ENCODE data around the gene PAQR5. TPM values are rescaled to one million over a fixed set of nuclear protein-coding genes. Genes with fewer than 3 reads are reported as not detected.
A peak's percentile ranks its signal among the peaks of the same experiment; 100 is the strongest.

PAQR5 gene
- total and polyA plus RNA-seq, 9 of the 15 experiments (the other 6 are each of a cell fraction or from before 2014, with no cell fraction given), result 0.04 to 0.08 TPM; not detected in 7

GRCh38 chr15:69452692-69453521 is 154.2 kb downstream of the PAQR5 start, which contains the start of gene RPLP1 (continued):
- TF ChIP-seq USF2 (CRISPR knock-in tag; IDR thresholded peaks at IDR 0.05) (peak; percentile 45), FOXA3 (CRISPR knock-in tag; conservative IDR thresholded peaks at IDR 0.05 in 1 of 2, IDR thresholded peaks at IDR 0.05 in 1 of 2) (no peak), POU5F1 (IDR thresholded peaks at IDR 0.05; ENCODE audit: borderline replicate concordance, low read depth, low read length, partially characterized antibody) (no peak), CREBBP (IDR thresholded peaks at IDR 0.05; ENCODE audit: low read depth, low read length) (no peak), KDM2B (CRISPR knock-in tag; IDR thresholded peaks at IDR 0.05) (no peak), EGR1 (conservative IDR thresholded peaks at IDR 0.05) (0 out of 2 replicates have a peak, but pooled peaks have one; percentile 25), ZNF584 (CRISPR knock-in tag; IDR thresholded peaks at IDR 0.05; ENCODE audit: low read depth) (no peak), ZNF175 (CRISPR knock-in tag; IDR thresholded peaks at IDR 0.05; ENCODE audit: low read depth) (no peak; the same call in 1 of the 2 replicates), ZNF324 (CRISPR knock-in tag; IDR thresholded peaks at IDR 0.05) (no peak), SIN3A (IDR thresholded peaks at IDR 0.05; ENCODE audit: borderline replicate concordance in 2 of 2, control insufficient read depth in 1 of 2, low read depth in 2 of 2, low read length in 2 of 2) (peak; percentile 52 to 92; a peak in 2 of 4 replicates), ARHGAP35 (IDR thresholded peaks at IDR 0.05; ENCODE audit: partially characterized antibody) (peak; percentile 62), NEUROD1 (IDR thresholded peaks at IDR 0.05; ENCODE audit: borderline replicate concordance, low read depth, low read length, partially characterized antibody) (no peak), NELFE (IDR thresholded peaks at IDR 0.05; ENCODE audit: insufficient read depth, insufficient read length) (peak; percentile 70), RAD51 (IDR thresholded peaks at IDR 0.05; ENCODE audit: borderline replicate concordance, low read depth) (no peak), KAT8 (IDR thresholded peaks at IDR 0.05; ENCODE audit: low read depth) (no peak), SREBF1 (IDR thresholded peaks at IDR 0.05; ENCODE audit: borderline replicate concordance, low read depth, low read length) (no peak), TCFL5 (CRISPR knock-in tag; conservative IDR thresholded peaks at IDR 0.05) (no peak), TSC22D4 (tag; IDR thresholded peaks at IDR 0.05) (no peak), EWSR1 (IDR thresholded peaks at IDR 0.05; ENCODE audit: borderline replicate concordance, low read depth, partially characterized antibody) (no peak), ZNF41 (CRISPR knock-in tag; conservative IDR thresholded peaks at IDR 0.05) (no peak), KLF16 (IDR thresholded peaks at IDR 0.05) (no peak), ETS2 (tag; IDR thresholded peaks at IDR 0.05; ENCODE audit: borderline replicate concordance, poor library complexity, severe bottlenecking) (no peak), GTF3C2 (IDR thresholded peaks at IDR 0.05; ENCODE audit: borderline replicate concordance, extremely low read depth, insufficient read length) (no peak), ZNF134 (CRISPR knock-in tag; conservative IDR thresholded peaks at IDR 0.05) (no peak), PTTG1 (tag; IDR thresholded peaks at IDR 0.05; ENCODE audit: low read depth) (no peak)
